Transverse colon (tissue), 4 donors: Measurements from ENCODE around the gene PLXND1. TPM values are rescaled to one million over a fixed set of nuclear protein-coding genes. Genes with fewer than 3 reads are reported as not detected.
A peak's percentile ranks its signal among the peaks of the same experiment; 100 is the strongest.

Experiments
- DNase-seq: peaks from one replicate; pipeline ENCODE4 v3.0.0-alpha.2; 2019
- H3K27ac ChIP-seq, 4 donors: fragments of 200-600 bp; sonication (generic); 2 replicates each; pipeline ENCODE4 v1.5.1; 2016 to 2018; ENCODE audit warnings: inconsistent platforms in 4 of 4
- H3K27me3 ChIP-seq: fragments of 200-600 bp; sonication (generic); 2 replicates; pipeline ENCODE4 v1.5.1; 2017; ENCODE audit warnings: inconsistent platforms
- H3K36me3 ChIP-seq, 4 donors: fragments of 200-600 bp; sonication (generic); 2 replicates each; pipeline ENCODE4 v1.5.1; 2017 to 2019; ENCODE audit warnings: inconsistent platforms in 4 of 4
- H3K4me1 ChIP-seq, 4 donors: fragments of 200-600 bp; sonication (generic); 2 replicates each; pipeline ENCODE4 v1.5.1; 2017 to 2020; ENCODE audit warnings: inconsistent platforms in 4 of 4
- H3K4me3 ChIP-seq, 4 donors: fragments of 200-600 bp; sonication (generic); 1 replicate in 1 of 4; 2 replicates in 3 of 4; pipeline versions ENCODE4 v1.5.1 to v1.6.1; 2017 to 2019; ENCODE audit warnings: inconsistent platforms in 4 of 4
- H3K9me3 ChIP-seq, 2 donors: fragments of 200-600 bp; sonication (generic); 2 replicates each; pipeline ENCODE4 v1.5.1; 2017 to 2019; ENCODE audit warnings: inconsistent platforms in 2 of 2
- EP300 ChIP-seq: sonication (generic); formaldehyde crosslinking; IDR thresholded peaks from one replicate; pipeline ENCODE4 v1.6.1; 2017; ENCODE audit warnings: antibody characterized with exemption, low read depth
- POLR2A ChIP-seq: fragments of 450-650 bp; IDR thresholded peaks from one replicate; pipeline ENCODE4 v1.6.1; 2016; ENCODE audit warnings: antibody characterized with exemption, mild to moderate bottlenecking, moderate library complexity
- POLR2AphosphoS5 ChIP-seq, 3 donors: sonication (generic); formaldehyde crosslinking; IDR thresholded peaks; one replicate each; pipeline ENCODE4 v1.6.1; 2016; ENCODE audit warnings: antibody characterized with exemption in 3 of 3
- WGBS, 2 donors: methylation state at CpG; one replicate each; pipeline ENCODE4 v1.1.5; 2018; ENCODE audit warnings: low coverage in 1 of 2; 5-methylcytosine and 5-hydroxymethylcytosine counted together
- in situ Hi-C, 4 donors: fragments of 200-750 bp; cut with MboI; loops; one replicate each; pipeline versions ENCODE4 v1.15.0 to v1.15.1; 2017; ENCODE audit warnings: low sequenced_read_pairs in 3 of 4, low pct_ligation_motif_present in 1 of 4, low pct_unique_long_range_greater_than_20kb in 1 of 4
- intact Hi-C: fragments of 100-400 bp; cut with DNase I; formaldehyde crosslinking; loops from one replicate; pipeline ENCODE4 v1.15.1; 2023; ENCODE audit warnings: low total_unique reads
- total RNA-seq, 4 donors: library from RNA; depleted of rRNA; stranded (reverse); fragments of >200 nt; gene quantifications; one replicate each; pipeline ENCODE4 v1.1.0, GENCODE V29; 2016
- TF ChIP-seq, protein P1 (sequence below), 5 experiments: fragments of 200-600 bp in 3 of 5; fragments of 450-650 bp in 2 of 5; sonication (generic) in 3 of 5; IDR thresholded peaks; 1 replicate in 2 of 5; 2 replicates in 3 of 5; pipeline ENCODE4 v1.5.1; 2016 to 2017; ENCODE audit warnings: antibody characterized with exemption in 5 of 5, inconsistent platforms in 3 of 5, mild to moderate bottlenecking in 2 of 5, moderate library complexity in 1 of 5

Gene PLXND1
- total RNA-seq, 4 donors from 2014 or later: 26.4 to 71.8 (median 35.8) TPM

DNA sequence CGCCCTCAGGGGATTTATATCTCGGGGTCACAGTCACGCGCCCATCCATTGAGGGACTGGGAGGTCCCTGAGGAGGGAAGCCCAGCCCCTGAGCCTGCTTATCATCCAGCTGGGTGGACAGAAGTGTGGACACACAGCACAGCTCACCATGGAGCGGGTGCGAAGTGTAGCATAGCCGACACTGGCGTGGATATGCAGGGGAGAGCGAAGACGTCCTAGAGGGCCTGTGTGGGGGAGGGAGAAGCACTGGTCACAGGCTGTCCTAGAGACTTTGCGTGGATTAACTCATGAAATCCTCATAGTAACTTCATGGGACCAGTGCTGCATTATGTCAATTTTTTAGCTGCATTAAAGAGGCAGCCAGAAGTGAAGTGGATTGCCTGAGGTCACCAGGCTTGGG, 26.1 kb upstream of the PLXND1 start:
- no peaks in the 10 kb centered on the region for H3K27me3 ChIP-seq
- no peak for DNase-seq
- peaks cover 0 to 11% (median 8%) of the 10 kb centered on the region in 4 donors for H3K4me1 ChIP-seq
- H3K9me3 ChIP-seq: no peaks in the 10 kb centered on the region
- 89 to 93% methylated on average over 4 to 11 of the region's 11 CpGs for WGBS, 2 donors
- no peak overlapping the region for H3K4me3 ChIP-seq
- TF ChIP-seq POLR2AphosphoS5 (IDR thresholded peaks at IDR 0.05) (no peak), POLR2A (no peak), EP300 (no peak)
- TF ChIP-seq, protein P1, sequence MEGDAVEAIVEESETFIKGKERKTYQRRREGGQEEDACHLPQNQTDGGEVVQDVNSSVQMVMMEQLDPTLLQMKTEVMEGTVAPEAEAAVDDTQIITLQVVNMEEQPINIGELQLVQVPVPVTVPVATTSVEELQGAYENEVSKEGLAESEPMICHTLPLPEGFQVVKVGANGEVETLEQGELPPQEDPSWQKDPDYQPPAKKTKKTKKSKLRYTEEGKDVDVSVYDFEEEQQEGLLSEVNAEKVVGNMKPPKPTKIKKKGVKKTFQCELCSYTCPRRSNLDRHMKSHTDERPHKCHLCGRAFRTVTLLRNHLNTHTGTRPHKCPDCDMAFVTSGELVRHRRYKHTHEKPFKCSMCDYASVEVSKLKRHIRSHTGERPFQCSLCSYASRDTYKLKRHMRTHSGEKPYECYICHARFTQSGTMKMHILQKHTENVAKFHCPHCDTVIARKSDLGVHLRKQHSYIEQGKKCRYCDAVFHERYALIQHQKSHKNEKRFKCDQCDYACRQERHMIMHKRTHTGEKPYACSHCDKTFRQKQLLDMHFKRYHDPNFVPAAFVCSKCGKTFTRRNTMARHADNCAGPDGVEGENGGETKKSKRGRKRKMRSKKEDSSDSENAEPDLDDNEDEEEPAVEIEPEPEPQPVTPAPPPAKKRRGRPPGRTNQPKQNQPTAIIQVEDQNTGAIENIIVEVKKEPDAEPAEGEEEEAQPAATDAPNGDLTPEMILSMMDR (IDR thresholded peaks at IDR 0.05): no peak
- no peaks in the 10 kb centered on the region for H3K36me3 ChIP-seq
- intact Hi-C loops: no loop called here
- in situ Hi-C loops: loop anchor here in 3 of 4 donors (5.0 to 25.0 kb wide), 3 partner anchors 145 to 305 kb away; no protein-coding TSS in a partner anchor
- H3K27ac ChIP-seq: no peak overlapping the region

DNA sequence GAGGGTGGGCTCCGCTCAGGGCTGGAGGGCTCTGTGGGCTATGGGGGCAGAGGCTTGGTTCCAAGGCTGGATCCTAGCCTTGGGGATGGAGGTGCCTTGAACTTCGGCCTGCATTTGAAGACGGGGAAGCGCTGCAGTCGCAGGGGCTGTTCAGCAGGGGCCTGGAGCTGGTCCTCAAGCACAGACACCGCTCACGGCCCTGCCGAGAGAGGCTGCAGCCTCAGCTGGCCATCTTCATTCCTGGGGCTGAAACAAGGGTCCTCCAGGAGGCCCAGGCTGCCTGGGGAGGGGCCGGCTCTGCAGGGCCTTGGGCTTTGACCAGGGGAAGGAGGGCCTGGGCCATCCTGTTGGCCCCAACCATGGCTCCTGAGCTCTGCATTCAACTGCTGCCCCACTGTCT, 25.6 kb upstream of the PLXND1 start:
- intact Hi-C loops: no loop called here
- Histone ChIP-seq H3K4me1 (peaks cover 0 to 16% (median 10%) of the 10 kb centered on the region in 4 donors), H3K27ac (no peak overlapping the region), H3K36me3 (no peaks in the 10 kb centered on the region), H3K27me3 (no peaks in the 10 kb centered on the region), H3K4me3 (no peak overlapping the region), H3K9me3 (no peaks in the 10 kb centered on the region)
- 82% methylated on average over 9 of the region's 9 CpGs; no CpG with 5 or more reads in 1 of the 2 donors for WGBS, 2 donors
- in situ Hi-C loops: loop anchor here in 3 of 4 donors (5.0 to 25.0 kb wide), 3 partner anchors 145 to 305 kb away; no protein-coding TSS in a partner anchor
- no peak for TF ChIP-seq POLR2A
- TF ChIP-seq EP300: no peak
- TF ChIP-seq, protein P1 (IDR thresholded peaks at IDR 0.05): no peak
- TF ChIP-seq POLR2AphosphoS5 (IDR thresholded peaks at IDR 0.05): no peak
- DNase-seq: no peak

DNA sequence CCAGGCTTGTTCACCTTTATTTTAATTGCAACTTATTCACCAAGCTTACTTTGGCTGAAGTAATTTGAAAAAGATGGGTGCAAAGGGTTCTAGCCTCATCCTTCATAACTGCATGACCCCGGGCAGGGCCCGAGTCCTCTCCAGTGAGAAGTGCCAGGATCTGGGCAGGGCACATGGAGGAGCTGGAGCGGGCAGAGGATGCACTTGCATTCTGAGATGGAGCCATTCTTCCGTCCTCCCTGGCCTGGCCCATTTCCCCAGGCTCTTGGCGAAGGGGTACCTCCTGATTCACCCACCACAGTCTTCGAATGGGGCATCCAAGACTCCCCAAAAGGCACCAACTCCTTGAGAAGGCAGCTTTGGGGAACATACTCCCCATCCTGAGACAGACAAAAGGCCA, 22.5 kb upstream of the PLXND1 start:
- in situ Hi-C loops (loop anchor here in 2 of 4 donors (25.0 kb wide), 2 partner anchors 142 to 308 kb away; no protein-coding TSS in a partner anchor), intact Hi-C loops (loop anchor here (10.0 kb wide), 1 partner anchor 306 kb away; no protein-coding TSS in a partner anchor)
- no peak for TF ChIP-seq POLR2A
- no peak for TF ChIP-seq EP300
- TF ChIP-seq, protein P1 (IDR thresholded peaks at IDR 0.05): no peak
- no peak for TF ChIP-seq POLR2AphosphoS5 (IDR thresholded peaks at IDR 0.05)
- H3K27ac ChIP-seq: peak overlapping the region in 1 of 4 donors; percentile 100
- no peak overlapping the region for H3K4me3 ChIP-seq
- DNase-seq: no peak
- H3K27me3 ChIP-seq: no peaks in the 10 kb centered on the region
- H3K36me3 ChIP-seq: no peaks in the 10 kb centered on the region
- no peaks in the 10 kb centered on the region for H3K9me3 ChIP-seq
- whole genome bisulfite sequencing, 2 donors: 78 to 83% methylated on average over 6 of the region's 6 CpGs
- peaks cover 19 to 44% (median 32%) of the 10 kb centered on the region in 4 donors for H3K4me1 ChIP-seq

DNA sequence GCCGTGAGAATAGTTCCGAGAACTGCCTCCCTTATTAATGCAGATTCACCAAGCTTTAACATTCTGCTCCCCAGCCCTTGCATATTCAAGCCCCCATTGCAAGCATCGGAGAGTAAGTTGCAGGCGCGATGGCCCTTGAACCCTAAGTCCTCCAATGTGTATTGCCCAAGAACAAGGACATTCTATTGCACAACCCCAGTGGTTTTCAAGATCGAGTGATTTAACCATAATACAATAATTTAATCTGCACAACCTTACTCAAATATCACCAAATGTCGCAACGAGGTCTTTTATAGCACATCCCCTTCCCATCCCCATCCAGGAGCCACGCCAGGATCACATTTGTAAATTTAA, 21.7 kb upstream of the PLXND1 start:
- H3K4me3 ChIP-seq: peak overlapping the region in 3 of 4 donors; percentile 68 to 77 (median 73)
- no peak for DNase-seq
- no peaks in the 10 kb centered on the region for H3K9me3 ChIP-seq
- intact Hi-C loops: loop anchor here (10.0 kb wide), 1 partner anchor 307 kb away; no protein-coding TSS in a partner anchor
- H3K36me3 ChIP-seq: no peaks in the 10 kb centered on the region
- H3K4me1 ChIP-seq: peaks cover 28 to 52% (median 40%) of the 10 kb centered on the region in 4 donors
- TF ChIP-seq POLR2A: no peak
- TF ChIP-seq, protein P1 (IDR thresholded peaks at IDR 0.05): peak in 2 of 5 experiments; percentile 21 to 27
- 20 to 24% methylated on average over 9 of the region's 9 CpGs for WGBS, 2 donors
- peak overlapping the region; percentile 95 to 100 (median 99) for H3K27ac ChIP-seq
- no peaks in the 10 kb centered on the region for H3K27me3 ChIP-seq
- in situ Hi-C loops: loop anchor here in 2 of 4 donors (25.0 kb wide), 2 partner anchors 141 to 309 kb away; no protein-coding TSS in a partner anchor
